ENCODE results near the gene ZNF816.
"Not testable (repeated sequence)": the region's sequence is repeated elsewhere in the genome, so short reads cannot be mapped to it uniquely, and the experiment has no call there.

GRCh38 chr19:52940905-52941304 lies 21.8 kb downstream of the ZNF816 start:
- not testable (repeated sequence) for TF ChIP-seq CTCF (IDR thresholded peaks at IDR 0.05; ENCODE audit: insufficient read depth, low read length, poor library complexity, severe bottlenecking); EZH2phosphoT487 (conservative IDR thresholded peaks at IDR 0.05; ENCODE audit: low read length)

Data from SU-DHL-6 (cell line).